K562 (cell line): ENCODE results near the gene TNFSF15. TPM values are rescaled to one million over a fixed set of nuclear protein-coding genes. Genes with fewer than 3 reads are reported as not detected.
"Not testable (repeated sequence)": the region's sequence is repeated elsewhere in the genome, so short reads cannot be mapped to it uniquely, and the experiment has no call there.

Source experiments
- ATAC-seq: fragments of 200-7000 bp; cut with Tn5 transposase; 3 replicates; pipeline ENCODE4 v1.9.1; 2020; ENCODE audit warnings: moderate library complexity
- BruUV-seq: library from RNA; stranded (reverse); fragments of 400-500 nt; replicated peaks from 2 replicates; lab custom pipeline; 2021; lab: Mats Ljungman, UMichigan
- CTCF ChIA-PET: fragments of 300-600 bp; formaldehyde crosslinking; extraction: SDS; loops from one replicate; lab custom pipeline; 2021; ENCODE audit warnings: low intra/inter-chr PET ratio; lab: Yijun Ruan, JAX
- POLR2A ChIA-PET: fragments of 300-600, 350-650 bp; sonication (Branson Sonifier 250); formaldehyde crosslinking; extraction: SDS; loops from one replicate; lab custom pipeline; 2021; ENCODE audit warnings: antibody characterized with exemption, inconsistent platforms; lab: Yijun Ruan, JAX
- DNase-seq, 4 experiments: peaks; one replicate each; pipeline versions ENCODE4 v3.0.0 to v3.0.0-alpha.2; 2011 to 2018; ENCODE audit warnings: low spot score in 3 of 4, mixed read lengths in 3 of 4; ENCODE audit errors: extremely low read depth in 1 of 4
- FAIRE-seq: peaks from 2 replicates; lab custom pipeline; 2011; peaks lifted over from hg19 to GRCh38; lab: Jason Lieb, UNC
- H2AFZ ChIP-seq: 2 replicates; pipeline ENCODE4 v1.6.0; 2011; ENCODE audit warnings: low read depth, low read length, control low read depth, inconsistent platforms
- H3K27ac ChIP-seq: fragments of 200-600 bp; 3 replicates; pipeline ENCODE4 v1.8.0; 2011; ENCODE audit warnings: low read depth, mild to moderate bottlenecking, control low read depth, inconsistent platforms, low read length, moderate library complexity, mixed read lengths; ENCODE audit errors: extremely low read depth
- H3K27me3 ChIP-seq, 2 experiments: fragments of 300-600 bp in 1 of 2; 2 replicates in 1 of 2; 3 replicates in 1 of 2; pipeline versions ENCODE4 v1.6.0 to v1.8.0; 2011; ENCODE audit warnings: inconsistent platforms in 2 of 2, low read length in 2 of 2, mild to moderate bottlenecking in 1 of 2, mixed read lengths in 1 of 2, moderate library complexity in 1 of 2; ENCODE audit not compliant: control insufficient read depth in 2 of 2, insufficient read depth in 2 of 2
- H3K36me3 ChIP-seq: fragments of 300-600 bp; 3 replicates; pipeline ENCODE4 v1.8.0; 2011; ENCODE audit warnings: mild to moderate bottlenecking, low read length, inconsistent platforms; ENCODE audit not compliant: control insufficient read depth, insufficient read depth
- H3K4me1 ChIP-seq, 2 experiments: fragments of 200-600 bp in 1 of 2; replicated peaks in 1 of 2; 2 replicates in 1 of 2; 3 replicates in 1 of 2; pipeline versions ENCODE4 v1.5.1 to v1.8.0; 2011; ENCODE audit warnings: inconsistent platforms in 2 of 2, low read length in 2 of 2, mild to moderate bottlenecking in 1 of 2, mixed read lengths in 1 of 2, moderate library complexity in 1 of 2; ENCODE audit not compliant: control insufficient read depth in 2 of 2, insufficient read depth in 2 of 2
- H3K4me2 ChIP-seq: 2 replicates; pipeline ENCODE4 v1.6.1; 2011; ENCODE audit warnings: low read length, control low read depth, inconsistent platforms, mixed read lengths; ENCODE audit not compliant: insufficient read depth
- H3K4me3 ChIP-seq: fragments of 200-600 bp; sonication (generic), shearing (Covaris generic); 2 replicates; pipeline ENCODE4 v1.5.1; 2016; ENCODE audit warnings: control low read depth, inconsistent platforms
- H3K79me2 ChIP-seq: fragments of 200-600 bp; 3 replicates; pipeline ENCODE4 v1.8.0; 2011; ENCODE audit warnings: low read length, inconsistent platforms; ENCODE audit not compliant: control insufficient read depth, insufficient read depth
- H3K9ac ChIP-seq, 2 experiments: 2 replicates each; pipeline versions ENCODE4 v1.6.0 to v1.6.1; 2011; ENCODE audit warnings: low read depth in 2 of 2, low read length in 2 of 2, control low read depth in 1 of 2, inconsistent platforms in 1 of 2, mild to moderate bottlenecking in 1 of 2, mixed read lengths in 1 of 2; ENCODE audit not compliant: insufficient read depth in 1 of 2
- H3K9me1 ChIP-seq: one replicate; pipeline ENCODE4 v1.6.0; 2011; ENCODE audit warnings: inconsistent platforms, mild to moderate bottlenecking, low read length, moderate library complexity; ENCODE audit not compliant: control insufficient read depth, insufficient read depth
- H3K9me3 ChIP-seq: replicated peaks from 2 replicates; pipeline ENCODE4 v1.5.1; 2011; ENCODE audit warnings: low read depth, low read length, inconsistent platforms; ENCODE audit not compliant: control insufficient read depth, insufficient read depth
- H4K20me1 ChIP-seq: replicated peaks from 2 replicates; pipeline ENCODE4 v1.6.1; 2011; ENCODE audit warnings: low read length, inconsistent platforms, mixed read lengths; ENCODE audit not compliant: control insufficient read depth, insufficient read depth
- ESRRB ChIP-seq: fragments of 250-450 bp; sonication (Bioruptor Pico); IDR thresholded peaks from 2 replicates; pipeline ENCODE4 v1.5.0; 2020; ENCODE audit warnings: mild to moderate bottlenecking, moderate library complexity, borderline replicate concordance
- HOXB6 ChIP-seq: fragments of 250-450 bp; sonication (Bioruptor Pico); IDR thresholded peaks from 2 replicates; pipeline ENCODE4 v1.5.1; 2022; ENCODE audit warnings: mild to moderate bottlenecking, borderline replicate concordance
- TBL1XR1 ChIP-seq, 2 experiments: IDR thresholded peaks; 2 replicates each; pipeline ENCODE4 v1.6.1; 2012; ENCODE audit warnings: improper control_type of control experiment in 2 of 2, low read length in 2 of 2, mild to moderate bottlenecking in 1 of 2
- YY1 ChIP-seq, 3 experiments: IDR thresholded peaks; 2 replicates each; pipeline ENCODE4 v1.6.1; 2011; ENCODE audit warnings: low read length in 2 of 3, mild to moderate bottlenecking in 2 of 3, moderate library complexity in 2 of 3, borderline replicate concordance in 1 of 3, control low read depth in 1 of 3, low read depth in 1 of 3; ENCODE audit not compliant: insufficient read depth in 3 of 3, insufficient replicate concordance in 2 of 3, control insufficient read depth in 1 of 3, insufficient read length in 1 of 3; ENCODE audit errors: extremely low read depth in 1 of 3
- ZC3H11A ChIP-seq: IDR thresholded peaks from 2 replicates; pipeline ENCODE4 v1.6.1; 2012; ENCODE audit warnings: low read depth, low read length, improper control_type of control experiment
- WGBS: fragments of 100-300 bp; shearing (Covaris generic); methylation state at CpG from one replicate; pipeline ENCODE4 v1.1.6; 2016; ENCODE audit warnings: low coverage, mixed read lengths; ENCODE audit not compliant: insufficient coverage; ENCODE audit errors: missing lambda C conversion rate; 5-methylcytosine and 5-hydroxymethylcytosine counted together
- in situ Hi-C: fragments of 300-500 bp; cut with MboI; formaldehyde crosslinking; loops from 4 replicates; pipeline ENCODE4 v1.15.0; 2018; ENCODE audit warnings: inconsistent platforms, mixed read lengths
- intact Hi-C: fragments of 100-400 bp; cut with micrococcal nuclease; formaldehyde crosslinking; loops from 2 replicates; pipeline ENCODE4 v1.14.2; 2022
- polyA plus RNA-seq, 8 experiments: library from polyadenylated mRNA; depleted of rRNA in 4 of 8; stranded (reverse) in 5 of 8; unstranded in 3 of 8; fragments of >200 nt; fragmentation: Nextera tagmentation in 2 of 8; fragmentation: Illumina TruSeq in 1 of 8; extraction: Ambion mirVana in 2 of 8; extraction: Trizol in 1 of 8; gene quantifications; 2 replicates each; pipeline versions ENCODE4 v1.2.1 to v1.2.3, GENCODE V29; 2011 to 2014; ENCODE audit warnings: inconsistent platforms in 1 of 8, missing spikeins in 1 of 8
- total RNA-seq, 7 experiments: library from RNA; depleted of rRNA in 6 of 7; stranded (reverse); fragments of >200 nt in 6 of 7; fragmentation: Illumina TruSeq in 2 of 7; extraction: Trizol in 2 of 7; gene quantifications; 2 replicates each; pipeline versions ENCODE4 v1.2.1 to v1.2.3, GENCODE V29; 2011 to 2021; ENCODE audit warnings: low replicate concordance in 1 of 7
- TF ChIP-seq, protein P1 (sequence below): fragments of 450-650 bp; IDR thresholded peaks from 2 replicates; pipeline ENCODE4 v1.6.1; 2018; ENCODE audit warnings: mild to moderate bottlenecking, low read depth; ENCODE audit not compliant: partially characterized antibody

Gene TNFSF15
- total and polyA plus RNA-seq, 9 of the 15 experiments (the other 6 are each of a cell fraction or from before 2014, with no cell fraction given), result not detected

DNA sequence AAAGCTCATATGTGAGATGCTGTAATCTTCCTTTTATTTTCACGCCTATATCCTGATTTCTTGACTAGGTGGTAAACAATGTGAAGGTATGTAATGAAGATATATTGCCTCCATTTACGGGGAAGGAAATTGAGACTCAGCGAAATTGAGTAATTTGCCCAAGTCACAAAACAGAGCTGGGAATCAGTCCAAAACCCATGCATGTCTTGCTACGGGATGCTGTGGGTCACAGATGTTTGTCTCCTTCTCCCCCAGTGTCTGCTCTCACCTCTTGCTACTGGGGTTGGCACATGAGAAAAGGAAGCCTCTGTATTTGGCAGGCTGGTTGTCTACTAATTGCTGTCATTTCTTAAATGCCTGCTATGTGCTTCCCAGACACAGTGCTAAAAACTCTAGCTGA, 70.1 kb downstream of the TNFSF15 start:
- no TSS peak for BruUV-seq
- POLR2A ChIA-PET, result interaction anchor here (0.8 kb wide), 1 partner anchor 8 kb away, joined by 3 read pairs; no protein-coding TSS in a partner anchor
- Histone ChIP-seq H2AFZ (no peak overlapping the region), H3K4me1 (no peaks in the 10 kb centered on the region), H3K4me2 (no peak overlapping the region), H3K9ac (no peak overlapping the region)
- TF ChIP-seq HOXB6 (CRISPR knock-in tag), result no peak
- no peak for TF ChIP-seq TBL1XR1 (IDR thresholded peaks at IDR 0.05; ENCODE audit: low read length in 2 of 2)
- no peak for TF ChIP-seq ESRRB (CRISPR knock-in tag)
- TF ChIP-seq, protein P1, sequence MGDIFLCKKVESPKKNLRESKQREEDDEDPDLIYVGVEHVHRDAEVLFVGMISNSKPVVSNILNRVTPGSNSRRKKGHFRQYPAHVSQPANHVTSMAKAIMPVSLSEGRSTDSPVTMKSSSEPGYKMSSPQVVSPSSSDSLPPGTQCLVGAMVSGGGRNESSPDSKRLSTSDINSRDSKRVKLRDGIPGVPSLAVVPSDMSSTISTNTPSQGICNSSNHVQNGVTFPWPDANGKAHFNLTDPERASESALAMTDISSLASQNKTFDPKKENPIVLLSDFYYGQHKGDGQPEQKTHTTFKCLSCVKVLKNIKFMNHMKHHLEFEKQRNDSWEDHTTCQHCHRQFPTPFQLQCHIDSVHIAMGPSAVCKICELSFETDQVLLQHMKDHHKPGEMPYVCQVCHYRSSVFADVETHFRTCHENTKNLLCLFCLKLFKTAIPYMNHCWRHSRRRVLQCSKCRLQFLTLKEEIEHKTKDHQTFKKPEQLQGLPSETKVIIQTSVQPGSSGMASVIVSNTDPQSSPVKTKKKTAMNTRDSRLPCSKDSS, result no peak
- no peak for TF ChIP-seq YY1 (IDR thresholded peaks at IDR 0.05; ENCODE audit: borderline replicate concordance in 1 of 3, control insufficient read depth in 1 of 3, extremely low read depth in 1 of 3, insufficient read depth in 3 of 3, insufficient read length in 1 of 3, insufficient replicate concordance in 2 of 3, low read depth in 1 of 3, low read length in 2 of 3)
- TF ChIP-seq ZC3H11A, result no peak
- TF ChIP-seq, all 486 proteins: peak for 0
- Histone ChIP-seq H3K9me3 (no peaks in the 10 kb centered on the region), H3K4me3 (no peak overlapping the region), H3K36me3 (no peaks in the 10 kb centered on the region), H3K9me1 (no peaks in the 10 kb centered on the region), H3K79me2 (no peaks in the 10 kb centered on the region), H4K20me1 (no peaks in the 10 kb centered on the region), H3K27ac (no peak overlapping the region), H3K27me3 (no peaks in the 10 kb centered on the region)
- ATAC-seq (no peak), DNase-seq (no peak), FAIRE-seq (no peak)
- intact Hi-C loops, result loop anchor here (5.0 kb wide), 1 partner anchor 73 kb away; no protein-coding TSS in a partner anchor
- in situ Hi-C loops, result loop anchor here (5.0 to 25.0 kb wide), 2 partner anchors 177 to 277 kb away; no protein-coding TSS in a partner anchor
- 2% methylated on average over 4 of the region's 4 CpGs for WGBS
- CTCF ChIA-PET, result no interaction called here

DNA sequence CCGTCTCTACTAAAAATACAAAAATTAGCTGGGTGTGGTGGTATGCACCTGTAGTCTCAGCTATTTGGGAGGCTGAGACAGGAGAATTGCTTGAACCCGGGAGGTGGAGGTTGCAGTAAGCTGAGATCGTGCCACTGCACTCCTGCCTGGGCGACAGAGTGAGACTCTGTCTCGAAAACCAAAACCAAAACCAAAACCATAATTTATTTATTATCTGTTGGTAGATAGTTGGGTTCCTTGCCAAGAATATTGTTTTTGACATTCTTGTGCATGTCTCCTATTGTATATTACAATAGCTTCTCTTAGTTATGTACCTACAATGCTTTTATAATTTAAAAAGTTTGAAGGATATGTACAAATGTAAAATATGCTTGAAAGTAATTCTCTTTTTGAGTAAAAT, 70.7 kb downstream of the TNFSF15 start:
- intact Hi-C loops, result loop anchor here (5.0 kb wide), 1 partner anchor 73 kb away; no protein-coding TSS in a partner anchor

More for the DNA sequence above, 70.7 kb downstream of the TNFSF15 start:
- FAIRE-seq, H3K9ac ChIP-seq, H3K27ac ChIP-seq, H3K4me2 ChIP-seq, CTCF ChIA-PET, H2AFZ ChIP-seq, H3K4me1 ChIP-seq, H3K4me3 ChIP-seq, H3K9me1 ChIP-seq, H4K20me1 ChIP-seq, ATAC-seq, H3K36me3 ChIP-seq, DNase-seq, H3K27me3 ChIP-seq, BruUV-seq, H3K9me3 ChIP-seq, H3K79me2 ChIP-seq: not testable (repeated sequence)
- POLR2A ChIA-PET, result interaction anchor here (0.8 kb wide), 1 partner anchor 8 kb away, joined by 3 read pairs; no protein-coding TSS in a partner anchor
- in situ Hi-C loops, result loop anchor here (5.0 to 25.0 kb wide), 2 partner anchors 177 to 277 kb away; no protein-coding TSS in a partner anchor
- WGBS, result 7% methylated on average over 5 of the region's 5 CpGs
